ENCODE measurements around the gene PAQR8. TPM values are rescaled to one million over a fixed set of nuclear protein-coding genes. Genes with fewer than 3 reads are reported as not detected.

Gene PAQR8
- total and polyA plus RNA-seq, 2 donors (not counting 1 experiment from before 2014, with no cell fraction given), result 2.3 to 8.5 TPM

DNA sequence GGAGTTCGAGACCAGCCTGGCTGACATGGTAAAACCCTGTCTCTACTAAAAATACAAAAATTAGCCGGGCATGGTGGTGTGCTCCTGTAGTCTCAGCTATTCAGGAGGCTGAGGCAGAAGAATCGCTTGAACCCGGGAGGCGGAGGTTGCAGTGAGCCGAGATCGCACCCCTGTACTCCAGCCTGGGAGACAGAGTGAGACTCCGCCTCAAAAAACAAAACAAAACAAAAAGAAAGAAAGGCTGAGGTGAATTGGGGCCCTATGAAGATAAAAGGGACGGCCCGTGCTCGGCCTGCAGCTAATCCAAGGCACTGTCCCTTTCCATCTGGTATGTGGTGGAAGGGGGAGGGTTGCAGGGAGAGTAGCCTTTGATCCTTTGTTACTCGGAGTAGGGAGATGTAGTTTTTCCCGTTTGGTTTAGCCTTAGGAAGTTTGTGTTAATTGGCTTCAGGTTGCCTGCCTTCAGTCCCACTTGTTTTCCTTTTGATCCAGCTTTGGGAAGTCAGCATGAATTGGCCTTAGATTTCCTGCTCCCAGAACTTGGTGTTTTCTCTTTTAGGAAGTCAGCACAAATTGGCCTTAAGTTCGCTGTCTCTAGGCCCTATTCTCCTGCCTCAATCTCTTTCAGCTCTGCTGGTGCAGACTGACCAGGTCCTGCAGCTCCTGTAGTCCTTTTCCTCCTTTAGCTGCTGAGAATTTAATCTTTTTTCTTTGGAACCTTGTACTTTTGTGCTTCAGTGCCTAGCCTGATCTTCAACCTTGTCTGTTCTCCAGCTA lies 36.1 kb upstream of the PAQR8 start:
- no peaks in the 10 kb centered on the region for H3K4me1 ChIP-seq (ENCODE audit: control insufficient read depth in 2 of 2, insufficient read depth in 2 of 2, low read length in 2 of 2)
- no peak overlapping the region for H3K4me2 ChIP-seq (replicated peaks; ENCODE audit: low read depth, low read length, poor library complexity, severe bottlenecking)
- Mint-ChIP-seq H3K4me1 (peaks cover 15% of the 10 kb centered on the region), H3K4me3 (no peak overlapping the region), H3K27me3 (no peaks in the 10 kb centered on the region), H3K27ac (no peak overlapping the region), H3K9me3 (ENCODE audit: insufficient read depth) (no peaks in the 10 kb centered on the region)
- 95% methylated on average over 11 of the region's 14 CpGs for WGBS (ENCODE audit: insufficient coverage)
- ChIA-PET POLR2A (no interaction called here), CTCF (no interaction called here)
- ATAC-seq (ENCODE audit: low read depth) (no peak), DNase-seq (no peak)
- H3K27me3 ChIP-seq (replicated peaks in 1 of 4; ENCODE audit: control extremely low read depth in 1 of 4, control insufficient read depth in 3 of 4, insufficient read depth in 4 of 4, low read length in 3 of 4), result no peaks in the 10 kb centered on the region
- H3K9me3 ChIP-seq (ENCODE audit: control extremely low read depth in 1 of 3, control insufficient read depth in 2 of 3, insufficient read depth in 1 of 3, low read length in 2 of 3), result no peaks in the 10 kb centered on the region
- H3K4me3 ChIP-seq (ENCODE audit: control extremely low read depth in 1 of 5, extremely low read depth in 1 of 5, insufficient read depth in 1 of 5, low read depth in 2 of 5, low read length in 4 of 5), result no peak overlapping the region
- H3K9ac ChIP-seq (ENCODE audit: low read length), result no peak overlapping the region
- TF ChIP-seq EZH2 (IDR thresholded peaks at IDR 0.05; ENCODE audit: borderline replicate concordance, insufficient read depth, low read depth, low read length, poor library complexity, severe bottlenecking), result no peak
- TF ChIP-seq, protein P1, sequence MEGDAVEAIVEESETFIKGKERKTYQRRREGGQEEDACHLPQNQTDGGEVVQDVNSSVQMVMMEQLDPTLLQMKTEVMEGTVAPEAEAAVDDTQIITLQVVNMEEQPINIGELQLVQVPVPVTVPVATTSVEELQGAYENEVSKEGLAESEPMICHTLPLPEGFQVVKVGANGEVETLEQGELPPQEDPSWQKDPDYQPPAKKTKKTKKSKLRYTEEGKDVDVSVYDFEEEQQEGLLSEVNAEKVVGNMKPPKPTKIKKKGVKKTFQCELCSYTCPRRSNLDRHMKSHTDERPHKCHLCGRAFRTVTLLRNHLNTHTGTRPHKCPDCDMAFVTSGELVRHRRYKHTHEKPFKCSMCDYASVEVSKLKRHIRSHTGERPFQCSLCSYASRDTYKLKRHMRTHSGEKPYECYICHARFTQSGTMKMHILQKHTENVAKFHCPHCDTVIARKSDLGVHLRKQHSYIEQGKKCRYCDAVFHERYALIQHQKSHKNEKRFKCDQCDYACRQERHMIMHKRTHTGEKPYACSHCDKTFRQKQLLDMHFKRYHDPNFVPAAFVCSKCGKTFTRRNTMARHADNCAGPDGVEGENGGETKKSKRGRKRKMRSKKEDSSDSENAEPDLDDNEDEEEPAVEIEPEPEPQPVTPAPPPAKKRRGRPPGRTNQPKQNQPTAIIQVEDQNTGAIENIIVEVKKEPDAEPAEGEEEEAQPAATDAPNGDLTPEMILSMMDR (IDR thresholded peaks at IDR 0.05), result no peak
- H3K27ac ChIP-seq (ENCODE audit: low read length in 2 of 2), result no peak overlapping the region
- H2AFZ ChIP-seq (ENCODE audit: insufficient read depth, low read depth, low read length, poor library complexity, severe bottlenecking), result no peak overlapping the region
- H4K20me1 ChIP-seq (ENCODE audit: control insufficient read depth, insufficient read depth, low read length, poor library complexity, severe bottlenecking), result no peaks in the 10 kb centered on the region
- H3K36me3 ChIP-seq (replicated peaks in 1 of 2; ENCODE audit: control extremely low read depth in 1 of 2, control insufficient read depth in 1 of 2, extremely low read depth in 1 of 2, insufficient read depth in 2 of 2, low read length in 1 of 2), result no peaks in the 10 kb centered on the region
- intact Hi-C loops (cut with micrococcal nuclease), result no loop called here
- H3K79me2 ChIP-seq (ENCODE audit: control insufficient read depth, insufficient read depth, low read length), result no peaks in the 10 kb centered on the region

DNA sequence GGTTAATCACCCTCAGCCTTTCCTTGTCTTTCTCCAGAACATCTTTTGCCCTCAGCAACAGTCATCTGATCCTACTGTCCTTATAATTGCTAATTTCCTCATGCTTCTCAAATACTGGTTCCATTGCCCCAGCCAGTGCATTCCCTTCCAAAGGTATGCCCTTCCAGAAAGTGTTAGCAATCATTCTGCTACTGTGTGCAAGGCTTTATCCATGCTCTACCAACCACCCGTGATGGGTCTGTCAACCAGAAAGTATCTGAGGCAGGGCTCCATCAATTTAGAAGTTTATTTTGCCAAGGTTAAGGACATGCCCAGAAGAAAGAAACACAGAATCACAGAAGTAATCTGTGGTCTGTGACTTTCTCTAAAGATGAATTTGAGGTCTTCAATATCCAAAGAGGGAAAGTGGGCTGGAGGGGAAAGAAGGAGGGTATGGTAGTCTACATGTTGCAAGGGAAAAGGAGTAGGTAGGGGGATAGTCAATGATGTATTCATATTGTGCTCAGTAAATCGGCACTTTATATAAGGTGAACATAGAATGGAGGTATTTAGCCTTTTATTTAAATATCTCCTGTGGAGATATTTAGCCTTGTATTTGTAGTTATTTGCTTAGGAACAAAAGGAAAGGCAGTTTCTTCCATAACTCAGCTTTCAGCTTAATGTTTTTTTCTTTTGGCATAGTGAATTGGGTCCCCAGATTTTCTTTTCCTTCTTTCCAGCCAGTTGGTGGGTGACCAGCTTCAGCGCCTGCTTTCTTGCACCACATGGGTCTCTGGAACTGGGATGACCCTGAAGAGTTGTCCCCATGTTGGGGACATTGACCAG lies 35.2 kb upstream of the PAQR8 start:
- ChIA-PET POLR2A (no interaction called here), CTCF (interaction anchor here (1.6 kb wide), 1 partner anchor 36 kb away, joined by 4 read pairs; the partner anchor contains the start of gene PAQR8)
- Mint-ChIP-seq H3K27ac (no peak overlapping the region), H3K27me3 (no peaks in the 10 kb centered on the region), H3K9me3 (ENCODE audit: insufficient read depth) (no peaks in the 10 kb centered on the region), H3K4me3 (no peak overlapping the region), H3K4me1 (peaks cover 12% of the 10 kb centered on the region)
- 100% methylated on average over 1 of the region's 3 CpGs for WGBS (ENCODE audit: insufficient coverage)
- H2AFZ ChIP-seq (ENCODE audit: insufficient read depth, low read depth, low read length, poor library complexity, severe bottlenecking), result no peak overlapping the region
- H3K27ac ChIP-seq (ENCODE audit: low read length in 2 of 2), result no peak overlapping the region
- H4K20me1 ChIP-seq (ENCODE audit: control insufficient read depth, insufficient read depth, low read length, poor library complexity, severe bottlenecking), result no peaks in the 10 kb centered on the region
- no peak overlapping the region for H3K9ac ChIP-seq (ENCODE audit: low read length)
- H3K4me2 ChIP-seq (replicated peaks; ENCODE audit: low read depth, low read length, poor library complexity, severe bottlenecking), result no peak overlapping the region
- TF ChIP-seq EZH2 (IDR thresholded peaks at IDR 0.05; ENCODE audit: borderline replicate concordance, insufficient read depth, low read depth, low read length, poor library complexity, severe bottlenecking), result no peak
- TF ChIP-seq, protein P1 (IDR thresholded peaks at IDR 0.05), result no peak
- H3K27me3 ChIP-seq (replicated peaks in 1 of 4; ENCODE audit: control extremely low read depth in 1 of 4, control insufficient read depth in 3 of 4, insufficient read depth in 4 of 4, low read length in 3 of 4), result no peaks in the 10 kb centered on the region
- H3K79me2 ChIP-seq (ENCODE audit: control insufficient read depth, insufficient read depth, low read length), result no peaks in the 10 kb centered on the region
- DNase-seq, result no peak
- intact Hi-C loops (cut with micrococcal nuclease), result no loop called here
- H3K4me3 ChIP-seq (ENCODE audit: control extremely low read depth in 1 of 5, extremely low read depth in 1 of 5, insufficient read depth in 1 of 5, low read depth in 2 of 5, low read length in 4 of 5), result no peak overlapping the region
- H3K4me1 ChIP-seq (ENCODE audit: control insufficient read depth in 2 of 2, insufficient read depth in 2 of 2, low read length in 2 of 2), result no peaks in the 10 kb centered on the region
- ATAC-seq (ENCODE audit: low read depth), result no peak
- H3K36me3 ChIP-seq (replicated peaks in 1 of 2; ENCODE audit: control extremely low read depth in 1 of 2, control insufficient read depth in 1 of 2, extremely low read depth in 1 of 2, insufficient read depth in 2 of 2, low read length in 1 of 2), result no peaks in the 10 kb centered on the region
- no peaks in the 10 kb centered on the region for H3K9me3 ChIP-seq (ENCODE audit: control extremely low read depth in 1 of 3, control insufficient read depth in 2 of 3, insufficient read depth in 1 of 3, low read length in 2 of 3)
